Measurements from ENCODE around the gene DIP2B.

DNA sequence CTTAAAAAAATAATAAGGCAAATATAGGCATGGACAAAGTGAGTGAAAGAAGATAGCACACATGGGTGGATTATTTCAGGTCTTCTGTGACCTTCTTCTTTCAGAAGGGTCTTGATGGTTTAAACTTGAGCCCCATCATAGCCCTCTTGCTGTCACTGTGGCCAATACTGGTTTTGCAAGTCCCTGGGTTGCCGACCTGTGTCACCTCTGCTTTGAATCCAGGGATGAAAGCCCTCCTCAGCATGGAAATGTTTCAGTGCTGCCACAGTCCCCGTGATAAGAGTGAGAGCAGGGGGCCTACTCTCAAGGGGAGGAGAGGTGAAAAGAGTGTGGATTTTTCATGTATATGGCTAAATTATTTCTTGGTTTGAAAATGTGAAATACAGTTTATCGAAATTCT is 228.9 kb downstream of the DIP2B start:
- no peak for TF ChIP-seq EZH2phosphoT487 (IDR thresholded peaks at IDR 0.05; ENCODE audit: insufficient read depth, low read depth)
- TF ChIP-seq EZH2 (IDR thresholded peaks at IDR 0.05; ENCODE audit: insufficient read depth, poor library complexity, severe bottlenecking): no peak

All from GM23248 (cell line).